ENCODE data around the gene SLC25A26.
"Not testable (repeated sequence)": the region's sequence is repeated elsewhere in the genome, so short reads cannot be mapped to it uniquely, and the experiment has no call there.

Gene SLC25A26

DNA sequence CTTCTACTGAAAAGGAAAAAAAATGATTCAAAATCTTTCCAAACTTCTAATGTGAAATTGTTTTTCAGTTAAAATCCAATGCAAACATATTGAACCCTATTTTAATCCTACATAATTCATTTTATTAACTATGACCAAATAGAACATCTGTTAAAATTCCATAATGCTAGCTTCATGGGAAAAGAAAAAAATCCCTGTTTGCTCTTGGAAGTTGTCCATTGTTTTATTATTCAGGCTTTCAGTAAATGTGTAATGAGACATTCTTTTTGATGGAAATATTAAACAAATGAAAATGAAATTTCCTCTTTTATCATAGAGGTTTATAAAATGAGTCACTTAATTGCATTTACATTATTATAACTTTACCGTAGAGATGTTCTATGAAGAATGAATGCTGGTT lies 49.5 kb downstream of the SLC25A26 start:
- no peak for DNase-seq (ENCODE audit: low spot score)

DNA sequence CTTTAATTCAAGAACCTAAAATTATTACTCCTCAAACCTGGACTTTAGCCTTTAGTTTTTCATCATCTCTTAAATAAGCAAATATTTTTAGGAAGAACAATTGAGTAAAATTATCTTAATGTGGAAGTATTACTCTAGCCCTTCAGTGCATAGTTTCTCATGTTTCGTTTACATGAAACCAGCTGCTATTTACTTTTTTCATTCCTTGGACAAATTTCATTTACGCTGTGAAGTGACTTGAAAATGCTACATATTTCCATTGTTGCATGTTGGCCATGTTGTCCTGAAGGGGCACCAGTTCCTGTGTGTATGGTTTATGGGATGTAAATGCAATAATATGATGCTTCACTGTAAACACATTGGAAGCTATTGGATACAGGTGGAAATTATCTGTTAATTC lies 49.9 kb downstream of the SLC25A26 start:
- DNase-seq (ENCODE audit: low spot score), result no peak

DNA sequence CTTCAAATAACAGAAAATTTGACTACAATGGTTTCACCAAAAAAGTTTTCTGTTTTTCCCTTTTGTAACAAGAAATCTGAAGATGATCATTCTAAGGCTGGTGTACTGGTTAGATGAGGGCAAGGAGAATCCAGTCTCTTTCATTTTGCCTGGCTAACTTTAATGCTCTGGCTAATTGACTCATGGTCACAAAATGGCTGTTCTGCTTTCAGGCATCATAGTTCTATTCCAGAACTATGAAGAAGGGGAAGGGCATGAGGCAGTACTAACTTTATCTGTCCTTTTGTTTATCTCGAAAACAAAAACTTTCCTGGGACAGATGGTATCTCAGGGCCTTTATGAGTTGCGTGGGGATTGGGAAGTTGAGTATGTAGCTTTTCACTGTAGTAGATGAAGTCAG lies 50.4 kb downstream of the SLC25A26 start:
- DNase-seq (ENCODE audit: low spot score), result no peak

DNA sequence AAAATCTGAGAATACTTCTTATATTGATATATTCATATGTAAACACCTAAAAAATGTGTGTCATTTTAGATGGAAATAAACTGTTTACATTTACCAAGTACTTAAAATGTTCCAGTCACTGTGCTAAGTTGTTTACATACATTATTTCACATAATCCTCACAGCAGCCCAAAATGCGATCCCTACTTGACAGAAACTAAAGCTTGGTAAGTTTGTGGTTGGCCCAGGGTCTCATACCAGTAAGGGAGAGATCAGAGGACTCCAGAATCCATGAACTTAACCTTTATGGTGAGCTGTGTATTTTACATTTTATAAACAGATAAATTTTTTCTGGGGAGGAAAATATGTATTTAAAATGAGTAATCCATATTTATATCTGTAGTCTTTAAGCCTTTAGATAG lies 51.2 kb downstream of the SLC25A26 start:
- DNase-seq (ENCODE audit: low spot score), result no peak

DNA sequence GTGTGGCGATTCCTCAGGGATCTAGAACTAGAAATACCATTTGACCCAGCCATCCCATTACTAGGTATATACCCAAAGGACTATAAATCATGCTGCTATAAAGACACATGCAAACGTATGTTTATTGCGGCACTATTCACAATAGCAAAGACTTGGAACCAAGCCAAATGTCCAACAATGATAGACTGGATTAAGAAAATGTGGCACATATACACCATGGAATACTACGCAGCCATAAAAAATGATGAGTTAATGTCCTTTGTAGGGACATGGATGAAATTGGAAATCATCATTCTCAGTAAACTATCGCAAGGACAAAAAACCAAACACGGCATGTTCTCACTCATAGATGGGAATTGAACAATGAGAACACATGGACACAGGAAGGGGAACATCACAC lies 54.0 kb downstream of the SLC25A26 start:
- DNase-seq (ENCODE audit: low spot score), result not testable (repeated sequence)

DNA sequence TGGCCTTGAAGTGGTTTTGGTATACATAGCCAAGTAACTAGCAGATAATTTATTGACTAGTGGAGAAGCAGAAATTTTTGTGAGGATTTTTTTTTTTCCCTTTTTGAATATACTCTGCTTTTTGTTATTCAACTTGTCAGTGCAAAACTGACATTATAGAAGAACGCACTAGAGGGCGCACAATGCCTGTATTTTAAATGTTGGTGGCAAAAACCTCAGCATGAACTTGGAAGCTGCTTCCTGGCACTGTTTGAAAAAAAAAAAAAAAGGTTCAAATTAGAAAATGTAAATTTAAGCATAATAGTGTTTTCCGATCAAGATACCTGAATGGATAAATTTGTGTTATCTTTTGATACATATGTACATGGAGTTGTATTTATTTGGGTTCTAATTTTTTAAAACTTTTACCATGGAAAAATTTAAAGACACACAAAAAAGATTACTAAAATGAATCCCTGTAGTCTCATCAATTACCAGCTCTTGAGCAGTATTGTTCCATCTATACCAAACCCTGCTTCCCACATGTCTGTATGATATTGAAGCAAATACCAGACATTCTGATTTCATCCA lies 56.0 kb downstream of the SLC25A26 start:
- peak; percentile 69 for DNase-seq (ENCODE audit: low spot score)

DNA sequence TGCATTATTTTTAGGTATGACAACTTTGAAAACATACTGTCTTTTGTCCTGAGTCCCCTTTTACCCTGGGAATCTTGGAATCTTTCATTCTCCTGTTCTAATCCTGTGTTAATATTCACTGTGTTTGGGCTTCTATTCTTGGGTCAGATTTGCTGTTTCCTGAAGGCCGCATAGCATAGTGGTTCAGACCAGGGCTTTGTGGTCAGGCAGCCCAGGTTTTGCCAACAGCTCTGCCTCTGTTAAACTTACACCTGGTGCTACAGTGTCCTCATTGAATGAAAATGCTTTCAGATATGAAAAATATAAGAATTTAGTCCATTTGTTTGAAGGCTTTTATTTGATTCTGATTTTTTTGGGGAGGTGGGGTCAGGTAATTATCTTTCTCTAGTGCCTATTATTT lies 58.4 kb downstream of the SLC25A26 start:
- DNase-seq (ENCODE audit: low spot score), result no peak

DNA sequence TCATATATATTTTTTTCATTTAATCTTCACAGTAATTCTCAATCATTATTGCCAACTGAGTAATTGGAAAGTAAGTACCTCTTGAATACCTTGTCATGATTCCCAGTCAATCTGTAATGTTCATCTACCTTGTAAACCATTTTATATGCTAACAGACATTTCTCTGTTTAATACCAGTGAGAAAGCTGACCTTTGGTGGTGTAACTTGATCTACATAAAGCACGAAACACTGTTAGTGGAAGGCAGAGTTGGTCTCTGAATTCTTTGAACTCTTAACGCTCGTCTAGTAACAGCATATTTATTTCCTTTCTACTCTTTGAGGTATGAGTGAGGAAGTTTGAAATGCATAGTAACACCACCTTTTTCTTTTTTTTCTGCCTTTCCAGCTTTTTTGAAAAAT lies 59.5 kb downstream of the SLC25A26 start:
- DNase-seq (ENCODE audit: low spot score), result no peak

DNA sequence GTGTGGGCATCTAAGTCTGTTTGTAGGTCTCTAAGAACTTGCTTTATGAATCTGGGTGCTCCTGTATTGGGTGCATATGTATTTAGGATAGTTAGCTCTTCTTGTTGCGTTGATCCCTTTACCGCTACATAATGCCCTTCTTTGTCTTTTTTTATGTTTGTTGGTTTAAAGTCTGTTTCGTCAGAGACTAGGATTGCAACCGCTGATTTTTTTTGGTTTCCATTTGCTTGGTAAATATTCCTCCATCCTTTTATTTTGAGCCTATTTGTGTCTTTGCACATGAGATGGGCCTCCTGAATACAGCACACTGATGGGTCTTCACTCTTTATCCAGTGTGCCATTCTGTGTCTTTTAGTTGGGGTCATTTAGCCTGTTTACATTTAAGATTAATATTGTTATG lies 71.1 kb downstream of the SLC25A26 start:
- not testable (repeated sequence) for DNase-seq (ENCODE audit: low spot score)

DNA sequence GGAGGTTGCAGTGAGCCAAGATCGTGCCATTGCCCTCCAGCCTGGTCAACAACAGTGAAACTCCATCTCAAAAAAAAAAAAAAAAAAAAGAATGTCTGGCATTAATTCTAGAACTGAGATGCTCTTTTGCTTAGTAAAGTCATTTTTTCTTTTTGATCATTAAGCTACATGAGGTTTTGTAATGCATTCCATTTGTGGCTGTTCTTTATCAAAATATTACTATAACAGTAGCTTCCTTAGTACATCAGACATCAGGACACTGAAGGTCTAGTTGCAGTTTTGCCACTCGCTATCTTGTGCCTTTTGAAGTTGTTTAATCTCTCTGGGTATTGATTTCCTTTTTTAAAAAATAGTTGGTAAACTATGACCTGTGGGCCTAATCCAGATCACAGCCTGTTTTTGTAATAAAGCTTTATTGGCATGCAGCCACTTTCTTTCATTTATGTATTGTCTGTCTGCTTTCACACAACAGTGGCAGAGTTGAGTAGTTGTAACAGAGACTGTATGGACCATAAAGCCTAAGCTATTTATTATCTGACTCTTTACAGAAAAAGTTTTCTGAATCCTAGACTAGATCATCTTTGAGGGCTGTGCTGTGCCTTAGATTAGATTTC lies 76.6 kb downstream of the SLC25A26 start:
- peak; percentile 7 for DNase-seq (ENCODE audit: low spot score)

DNA sequence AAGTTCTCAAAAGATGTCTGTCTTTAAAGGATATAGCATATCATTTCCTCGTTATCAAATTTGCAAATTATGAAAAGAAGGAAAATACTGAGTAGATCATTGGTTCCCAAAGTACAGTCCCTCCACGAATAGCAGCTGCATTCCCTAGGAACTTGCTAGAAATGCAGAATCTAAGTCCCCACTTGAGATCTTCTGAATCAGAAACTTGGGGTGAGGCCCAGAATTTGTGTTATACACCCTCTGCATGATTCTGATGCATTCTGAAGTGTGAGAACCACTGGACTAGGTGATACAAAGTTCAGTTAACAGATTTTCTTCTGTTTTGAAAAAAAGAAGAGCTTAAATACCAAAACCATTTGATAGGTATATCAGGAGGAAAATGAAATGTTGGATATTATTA lies 77.1 kb downstream of the SLC25A26 start:
- DNase-seq (ENCODE audit: low spot score), result no peak

DNA sequence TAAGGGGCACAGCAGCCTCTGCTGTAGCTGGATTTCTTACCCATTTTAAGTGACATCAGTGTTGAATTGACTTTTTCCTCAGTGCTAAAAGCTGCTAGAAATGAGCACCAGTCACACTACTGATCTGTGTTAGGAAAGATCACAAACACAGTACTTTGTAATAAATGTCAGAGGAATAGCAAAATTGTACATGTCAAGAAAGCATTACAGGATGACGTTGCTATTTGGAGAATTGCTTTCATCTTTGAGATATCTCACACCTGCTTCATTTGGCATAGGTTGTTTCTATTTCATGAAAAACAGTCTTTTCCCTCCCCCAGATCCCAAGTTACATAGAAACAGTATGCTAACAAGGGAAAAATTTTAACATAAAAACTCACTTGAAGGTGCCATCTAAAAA lies 77.8 kb downstream of the SLC25A26 start:
- peak; percentile 11 for DNase-seq (ENCODE audit: low spot score)

DNA sequence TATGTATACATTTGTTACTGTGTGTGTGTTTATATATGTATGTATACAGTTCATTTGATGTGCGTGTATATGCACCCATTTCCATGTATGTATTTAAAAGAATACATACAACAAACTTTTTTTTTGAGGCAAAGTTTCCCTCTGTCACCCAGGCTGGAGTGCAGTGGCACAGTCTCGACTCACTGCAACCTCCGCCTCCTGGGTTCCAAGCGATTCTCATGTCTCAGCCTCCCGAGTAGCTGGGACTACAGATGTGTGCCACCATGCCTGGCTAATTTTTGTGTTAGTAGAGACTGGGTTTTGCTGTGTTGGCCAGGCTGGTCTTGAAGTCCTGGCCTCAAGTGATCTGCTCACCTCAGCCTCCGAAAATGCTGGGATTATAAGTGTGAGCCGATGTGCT lies 78.3 kb downstream of the SLC25A26 start:
- not testable (repeated sequence) for DNase-seq (ENCODE audit: low spot score)

DNA sequence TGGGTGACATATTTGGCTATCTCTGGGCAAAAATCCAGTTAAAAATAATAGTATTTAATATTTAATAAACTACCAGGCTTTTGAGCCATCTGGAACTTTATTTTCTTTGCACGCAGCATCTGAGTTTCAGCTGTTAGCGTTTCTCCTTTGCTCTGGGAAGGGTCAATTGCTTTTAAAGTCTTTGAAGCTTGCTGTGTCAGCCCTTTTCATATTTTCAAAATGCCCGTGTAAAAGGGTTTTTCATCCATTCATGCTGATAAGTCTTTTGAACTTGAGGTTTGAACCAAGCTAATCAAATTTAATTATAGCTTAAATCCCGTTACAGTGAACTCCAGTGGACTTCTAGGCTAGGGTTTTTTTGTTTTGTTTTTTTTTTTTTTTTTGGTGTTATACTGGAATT lies 79.1 kb downstream of the SLC25A26 start:
- DNase-seq (ENCODE audit: low spot score), result no peak

DNA sequence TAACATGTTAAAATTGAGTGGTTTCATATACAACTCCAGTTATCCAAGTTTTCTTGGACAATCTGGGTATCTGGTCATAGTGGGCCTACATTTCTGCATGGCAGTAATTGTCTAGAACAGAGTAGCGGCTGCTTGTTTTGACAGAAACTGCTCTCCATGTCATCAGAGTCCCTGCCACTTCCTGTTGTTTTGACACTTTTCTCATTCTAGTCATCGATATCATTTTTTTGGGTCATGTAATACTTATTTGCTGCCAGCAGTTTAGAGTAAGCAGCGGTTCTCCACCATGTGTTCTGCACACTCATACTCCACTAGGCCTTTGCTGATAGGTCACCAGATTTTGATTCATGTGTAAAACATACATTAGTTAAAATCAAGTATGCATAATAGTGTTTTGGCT lies 81.5 kb downstream of the SLC25A26 start:
- peak; percentile 81 for DNase-seq (ENCODE audit: low spot score)

DNA sequence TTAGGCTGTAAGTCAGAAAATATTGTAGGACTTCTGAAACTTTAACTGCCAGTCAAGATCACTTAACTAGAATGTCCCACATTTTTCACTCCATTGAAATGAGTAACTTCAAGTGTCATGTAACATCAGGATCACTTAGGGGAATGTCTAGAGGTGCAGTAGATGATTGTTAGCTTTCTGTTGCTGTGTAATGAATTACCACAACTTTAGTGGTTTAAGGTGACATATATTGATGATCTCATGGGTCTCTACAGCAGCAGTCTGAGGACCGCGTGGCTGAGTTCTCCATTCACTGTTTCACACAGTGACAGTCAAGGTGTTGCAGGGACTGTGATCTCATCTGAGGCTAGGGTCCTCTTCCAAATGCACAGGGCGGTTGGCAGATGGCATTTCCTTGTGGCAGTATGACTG lies 82.7 kb downstream of the SLC25A26 start:
- peak; percentile 53 for DNase-seq (ENCODE audit: low spot score)

DNA sequence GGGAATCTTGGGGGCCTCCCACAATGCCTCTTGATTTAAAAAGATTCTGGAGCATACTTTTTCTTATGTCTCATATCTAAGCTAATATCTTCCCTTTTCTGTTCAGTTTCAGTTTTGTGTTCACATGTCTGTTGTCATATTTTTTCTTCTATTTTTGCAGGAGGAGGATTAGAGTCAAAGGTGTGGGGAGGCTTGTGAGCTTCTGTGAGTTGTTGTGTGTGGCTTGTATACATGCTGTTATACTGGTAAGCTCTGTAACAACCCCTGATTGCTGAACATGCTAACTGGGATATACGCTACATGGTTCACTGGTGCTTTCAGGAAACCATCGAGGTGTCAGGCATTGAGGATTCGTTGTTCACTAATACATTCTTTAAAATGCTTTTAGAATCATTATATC lies 83.5 kb downstream of the SLC25A26 start:
- DNase-seq (ENCODE audit: low spot score), result peak; percentile 3

DNA sequence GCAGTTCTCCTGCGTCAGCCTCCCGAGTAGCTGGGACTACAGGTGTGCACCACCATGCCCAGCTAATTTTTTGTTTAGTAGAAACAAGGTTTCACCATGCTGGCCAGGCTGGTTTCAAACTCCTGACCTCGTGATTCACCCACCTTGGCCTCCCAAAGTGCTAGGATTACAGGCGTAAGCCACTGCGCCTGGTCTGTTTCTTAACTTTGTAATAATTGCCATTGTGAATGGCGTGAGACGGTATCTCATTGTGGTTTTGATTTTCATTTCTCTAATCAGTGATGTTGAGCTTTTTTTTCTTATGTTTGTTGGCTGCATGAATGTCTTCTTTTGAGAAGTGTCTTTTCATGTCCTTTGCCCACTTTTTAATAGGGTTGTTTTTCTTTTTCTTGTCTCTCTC lies 85.3 kb downstream of the SLC25A26 start:
- not testable (repeated sequence) for DNase-seq (ENCODE audit: low spot score)

DNA sequence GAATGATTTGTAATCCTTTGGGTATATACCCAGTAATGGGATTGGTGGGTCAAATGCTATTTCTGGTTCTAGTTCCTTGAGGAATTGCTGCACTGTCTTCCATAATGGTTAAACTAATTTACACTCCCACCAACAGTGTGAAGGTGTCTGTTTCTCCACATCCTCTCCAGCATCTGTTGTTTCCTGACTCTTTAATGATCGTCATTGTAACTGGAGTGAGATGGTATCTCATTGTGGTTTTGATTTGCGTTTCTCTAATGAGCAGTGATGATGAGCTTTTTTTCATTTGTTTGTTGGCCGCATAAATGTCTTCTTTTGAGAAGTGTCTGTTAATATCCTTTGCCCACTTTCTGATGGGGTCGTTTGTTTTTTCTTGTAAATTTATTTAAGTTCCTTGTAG lies 86.2 kb downstream of the SLC25A26 start:
- DNase-seq (ENCODE audit: low spot score), result peak; percentile 21

DNA sequence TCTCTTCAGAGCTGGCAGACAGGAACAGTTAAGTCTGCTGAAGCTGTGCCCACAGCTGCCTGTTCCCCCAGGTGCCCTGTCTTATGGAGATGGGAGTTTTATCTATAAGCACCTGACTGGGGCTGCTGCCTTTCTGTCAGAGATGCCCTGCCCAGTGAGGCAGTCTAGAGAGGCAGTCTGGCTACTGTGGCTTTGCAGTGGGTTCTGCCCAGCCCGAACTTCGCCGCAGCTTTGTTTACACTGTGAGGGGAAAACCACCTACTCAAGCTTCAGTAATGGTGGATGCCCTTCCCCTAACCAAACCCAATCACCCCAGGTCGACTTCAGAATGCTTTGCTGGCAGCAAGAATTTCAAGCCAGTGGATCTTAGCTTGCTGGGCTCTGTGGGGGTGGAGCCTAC lies 91.2 kb downstream of the SLC25A26 start:
- peak; percentile 34 for DNase-seq (ENCODE audit: low spot score)

DNA sequence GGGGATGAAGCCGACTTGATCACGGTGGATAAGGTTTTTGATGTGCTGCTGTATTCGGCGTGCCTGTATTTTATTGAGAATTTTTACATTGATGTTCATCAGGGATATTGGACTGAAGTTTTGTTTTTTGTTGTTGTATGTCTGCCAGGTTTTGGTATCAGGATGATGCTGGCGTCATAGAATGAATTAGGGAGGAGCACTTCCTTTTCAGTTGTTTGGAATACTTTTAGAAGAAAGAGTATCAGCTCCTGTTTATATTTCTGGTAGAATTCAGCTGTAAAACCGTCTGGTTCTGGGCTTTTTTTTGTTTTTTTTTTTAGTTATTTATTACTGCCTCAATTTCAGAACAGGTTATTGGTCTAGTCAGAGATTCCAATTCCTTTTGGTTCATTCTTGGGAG lies 93.7 kb downstream of the SLC25A26 start:
- no peak for DNase-seq (ENCODE audit: low spot score)

DNA sequence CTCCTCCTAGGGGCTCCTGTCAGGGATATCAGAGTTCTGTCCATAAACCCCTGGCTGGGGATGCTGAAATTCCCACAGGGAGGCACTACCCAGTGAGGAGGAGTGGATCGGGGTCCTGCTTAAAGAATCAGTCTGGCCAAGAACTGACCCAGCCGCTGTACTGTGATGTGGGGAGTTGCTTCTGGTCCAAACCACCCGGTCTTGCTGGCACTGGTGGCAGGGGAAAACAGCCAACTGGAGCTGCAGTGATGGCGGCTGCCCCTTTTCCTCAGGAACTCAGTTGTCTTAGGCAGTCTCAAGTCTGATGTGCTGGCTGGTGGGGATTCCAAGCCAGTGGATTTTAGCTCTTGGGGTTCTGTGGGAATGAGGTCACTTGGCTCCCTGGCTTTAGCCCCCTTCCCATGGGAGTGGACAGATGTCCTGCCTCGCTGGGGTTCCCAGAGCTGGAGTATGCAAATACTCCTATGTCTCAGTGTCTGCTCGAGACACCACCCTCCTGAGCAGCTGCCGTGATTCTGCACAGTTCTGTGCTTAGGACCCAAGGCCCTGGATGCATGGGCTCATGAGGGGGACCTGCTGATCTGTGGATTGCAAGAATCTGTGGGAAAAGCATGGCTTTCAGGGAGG lies 97.1 kb downstream of the SLC25A26 start:
- DNase-seq (ENCODE audit: low spot score), result no peak

DNA sequence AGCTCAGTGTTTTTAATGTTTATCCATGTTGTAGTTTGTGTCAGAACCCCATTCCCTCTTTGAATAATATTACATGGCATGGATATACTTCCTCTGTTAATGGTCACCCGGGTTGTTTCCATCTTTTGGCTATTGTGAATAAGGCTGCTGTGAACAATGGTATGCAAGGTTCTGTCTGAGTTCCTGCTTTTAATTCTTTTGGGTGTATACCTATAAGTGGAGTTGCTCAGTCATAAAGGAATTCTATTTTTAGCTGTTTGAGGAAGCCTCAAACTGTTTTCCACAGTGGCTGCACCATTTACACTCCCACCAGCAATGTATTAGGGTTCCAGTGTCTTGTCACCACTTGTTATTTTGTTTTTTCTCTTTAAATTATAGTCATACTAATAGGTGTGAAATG lies 99.6 kb downstream of the SLC25A26 start:
- no peak for DNase-seq (ENCODE audit: low spot score)

DNA sequence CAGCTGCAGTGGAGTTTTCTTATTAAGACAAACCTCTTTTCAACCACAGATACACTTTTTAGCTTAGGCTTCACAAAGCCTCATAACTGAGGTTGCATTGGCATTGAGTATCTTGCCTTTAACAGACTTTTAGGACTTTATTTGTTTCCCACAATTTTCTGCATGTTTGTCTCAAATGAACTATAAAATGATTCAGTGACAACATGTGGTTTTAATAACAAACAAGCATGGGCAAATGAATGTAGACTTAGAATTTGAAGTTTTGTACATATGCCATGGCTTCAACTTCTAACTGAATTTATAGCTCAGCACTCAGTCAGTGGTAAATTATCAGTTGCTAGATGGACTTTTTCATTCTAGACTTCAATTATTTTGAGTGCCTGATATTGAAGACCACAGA lies 101.6 kb downstream of the SLC25A26 start:
- DNase-seq (ENCODE audit: low spot score), result no peak
